ENCODE data around the gene SHD. TPM values are rescaled to one million over a fixed set of nuclear protein-coding genes. Genes with fewer than 3 reads are reported as not detected.

Gene SHD
- total RNA-seq, 4 donors from 2014 or later = 0.41 TPM; not detected in 3

DNA sequence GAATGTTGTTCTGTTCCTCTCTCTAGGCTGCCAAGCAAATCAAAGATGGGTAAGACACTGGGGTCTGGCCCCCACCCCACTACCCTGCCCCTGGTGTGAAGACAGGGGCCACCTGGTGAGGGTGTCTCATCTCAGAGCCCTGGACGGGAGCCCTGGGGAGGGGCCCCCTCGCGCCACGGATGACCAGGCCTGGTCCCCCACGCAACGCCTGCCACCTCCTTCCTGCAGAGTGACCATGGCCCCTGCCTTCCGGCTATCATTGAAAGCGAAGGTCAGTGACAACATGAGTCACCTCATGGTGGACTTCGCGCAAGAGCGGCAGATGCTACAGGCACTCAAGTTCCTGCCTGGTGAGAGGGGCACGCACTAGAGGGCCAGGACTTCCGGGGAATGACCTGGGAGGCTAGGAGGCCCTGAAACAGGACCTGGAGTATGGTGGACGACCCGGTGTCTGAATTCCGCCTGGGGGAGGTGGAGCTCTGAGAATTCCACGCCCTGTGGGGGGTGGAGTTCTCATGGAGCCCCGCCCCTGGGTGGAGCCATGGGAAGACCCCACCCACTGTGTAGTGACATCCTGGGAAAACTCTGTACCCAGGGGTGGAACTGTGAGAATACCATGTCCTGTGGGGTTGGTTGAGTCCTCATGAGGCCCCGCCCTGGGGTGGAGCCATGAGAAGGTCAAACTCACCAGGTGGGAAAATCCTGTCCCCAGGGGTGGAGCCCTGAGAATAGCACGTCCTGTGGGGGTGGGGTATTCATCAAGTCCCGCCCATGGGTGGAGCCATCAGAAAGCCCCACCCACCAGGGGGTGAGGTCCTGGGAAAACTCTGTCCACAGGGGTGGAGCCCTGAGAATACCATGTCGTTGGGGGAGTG is 31.4 kb downstream of the SHD start:
- TF ChIP-seq CTCF (IDR thresholded peaks at IDR 0.05) (no peak), POLR2A (IDR thresholded peaks at IDR 0.05) (no peak)
- no peak for DNase-seq
- Histone ChIP-seq H3K4me3 (no peak overlapping the region), H3K27ac (no peak overlapping the region), H3K36me3 (no peaks in the 10 kb centered on the region), H3K27me3 (no peaks in the 10 kb centered on the region), H3K9me3 (no peaks in the 10 kb centered on the region), H3K4me1 (no peaks in the 10 kb centered on the region)
- intact Hi-C loops (cut with DNase I; ENCODE audit: low total_unique reads) = no loop called here

DNA sequence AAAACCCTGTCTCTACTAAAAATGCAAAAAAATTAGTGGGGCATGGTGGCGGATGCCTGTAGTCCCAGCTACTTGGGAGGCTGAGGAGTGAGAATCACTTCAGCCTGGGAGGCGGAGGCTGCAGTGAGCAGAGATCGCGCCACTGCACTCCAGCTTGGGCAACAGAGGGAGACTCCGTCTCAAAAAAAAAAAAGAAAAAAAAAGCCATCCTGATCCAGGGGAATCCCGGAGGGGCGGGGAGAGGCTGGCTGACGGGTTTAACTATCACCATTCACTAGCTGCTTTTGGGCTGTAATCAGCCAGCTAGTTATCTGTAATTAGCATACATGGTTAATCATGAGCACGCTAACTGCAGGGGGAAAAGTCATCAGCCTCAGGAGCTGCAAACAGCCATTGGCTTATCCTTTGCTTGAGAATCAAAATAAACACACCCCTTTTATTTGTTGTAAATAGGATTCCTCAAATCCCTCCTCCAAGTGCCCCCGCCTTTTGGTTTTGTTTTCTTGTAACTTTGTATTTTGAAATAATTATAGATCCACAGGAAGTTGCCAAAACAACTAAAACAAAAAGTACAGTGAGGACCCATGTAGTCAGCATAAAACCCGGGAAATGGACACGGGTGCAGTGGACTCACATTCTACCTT is 34.9 kb downstream of the SHD start:
- H3K36me3 ChIP-seq = no peaks in the 10 kb centered on the region
- intact Hi-C loops (cut with DNase I; ENCODE audit: low total_unique reads) = no loop called here

DNA sequence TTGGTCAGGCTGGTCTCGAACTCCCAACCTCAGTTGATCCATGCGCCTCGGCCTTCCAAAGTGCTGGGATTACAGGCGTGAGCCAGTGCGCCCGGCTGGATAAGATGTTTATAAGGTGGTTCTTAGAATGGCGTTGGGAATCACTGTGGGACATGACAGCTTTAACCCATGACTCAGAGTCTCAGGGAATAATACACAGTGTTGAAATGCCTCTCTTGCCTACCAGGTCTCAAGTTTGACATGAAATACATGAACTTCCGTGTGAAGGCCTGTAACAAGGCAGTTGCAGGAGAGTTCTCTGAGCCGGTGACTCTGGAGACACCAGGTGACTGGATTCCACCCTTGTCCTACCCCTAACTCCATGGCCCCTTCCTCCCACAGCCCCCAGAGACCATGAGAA is 37.9 kb downstream of the SHD start:
- DNase-seq = no peak
- Histone ChIP-seq H3K27me3 (no peaks in the 10 kb centered on the region), H3K9me3 (no peaks in the 10 kb centered on the region), H3K4me1 (no peaks in the 10 kb centered on the region), H3K27ac (no peak overlapping the region), H3K4me3 (no peak overlapping the region), H3K36me3 (no peaks in the 10 kb centered on the region)
- intact Hi-C loops (cut with DNase I; ENCODE audit: low total_unique reads) = no loop called here
- TF ChIP-seq POLR2A (IDR thresholded peaks at IDR 0.05) = no peak
- no peak for TF ChIP-seq CTCF (IDR thresholded peaks at IDR 0.05)

More for the DNA sequence above, 34.9 kb downstream of the SHD start:
- TF ChIP-seq CTCF (IDR thresholded peaks at IDR 0.05) (no peak), POLR2A (IDR thresholded peaks at IDR 0.05) (no peak)
- Histone ChIP-seq H3K27me3 (no peaks in the 10 kb centered on the region), H3K4me1 (no peaks in the 10 kb centered on the region), H3K9me3 (no peaks in the 10 kb centered on the region), H3K4me3 (no peak overlapping the region), H3K27ac (no peak overlapping the region)
- no peak for DNase-seq

DNA sequence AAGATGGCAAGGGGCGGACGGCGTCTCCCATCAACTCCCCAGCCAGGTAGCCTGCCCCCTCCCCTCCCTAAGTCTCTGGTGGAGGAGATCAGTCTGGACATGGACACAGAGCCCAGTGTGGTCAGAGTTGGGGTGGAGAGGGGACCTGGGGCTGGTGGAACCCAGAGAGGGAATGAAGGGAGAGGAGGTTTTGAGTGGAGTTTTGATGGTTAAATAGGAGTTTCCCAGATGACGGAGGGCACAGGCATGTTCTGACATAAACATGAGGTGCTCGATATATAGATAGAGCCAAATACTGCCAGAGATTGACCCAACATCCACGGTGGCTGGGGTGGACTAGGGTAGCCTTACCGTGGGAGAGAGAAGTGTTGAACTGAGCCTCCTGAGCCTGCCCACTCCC is 39.4 kb downstream of the SHD start:
- no peak overlapping the region for H3K27ac ChIP-seq
- no peak overlapping the region for H3K4me3 ChIP-seq
- no peak for TF ChIP-seq CTCF (IDR thresholded peaks at IDR 0.05)
- TF ChIP-seq POLR2A (IDR thresholded peaks at IDR 0.05) = no peak
- no peaks in the 10 kb centered on the region for H3K9me3 ChIP-seq
- intact Hi-C loops (cut with DNase I; ENCODE audit: low total_unique reads) = no loop called here
- H3K27me3 ChIP-seq = no peaks in the 10 kb centered on the region
- no peaks in the 10 kb centered on the region for H3K36me3 ChIP-seq
- DNase-seq = no peak
- no peaks in the 10 kb centered on the region for H3K4me1 ChIP-seq

DNA sequence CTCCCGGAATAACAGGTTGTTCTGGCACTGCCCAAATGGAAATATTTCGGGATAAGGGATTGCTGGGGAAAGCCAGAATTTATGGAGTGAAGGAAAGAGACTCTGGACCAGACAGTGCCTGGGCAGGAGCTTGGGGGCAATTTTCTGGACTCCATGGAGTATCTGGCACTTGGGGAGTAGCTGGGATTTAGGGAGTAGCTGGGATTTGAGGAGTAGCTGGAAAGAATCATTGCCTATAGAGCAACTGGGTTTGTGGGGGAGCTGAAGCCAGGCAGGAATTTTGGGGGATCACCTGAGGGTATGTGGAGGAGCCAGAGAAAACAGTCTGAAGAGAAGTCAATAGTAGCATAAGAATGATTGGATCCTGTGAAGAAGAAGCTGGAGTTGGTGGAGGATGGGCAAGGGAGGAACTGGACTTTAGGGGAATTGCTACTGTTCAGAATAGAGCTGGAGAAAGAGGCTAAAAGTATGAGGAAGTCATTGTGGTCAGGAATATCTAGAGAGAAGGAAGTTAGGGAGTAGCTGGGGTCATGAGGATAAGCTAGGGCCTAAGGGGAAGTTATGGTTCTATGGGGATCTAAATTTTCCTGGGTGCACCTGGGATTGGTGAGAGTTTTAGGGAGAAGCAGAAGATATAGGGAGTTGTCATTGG is 40.1 kb downstream of the SHD start:
- no peak for TF ChIP-seq POLR2A (IDR thresholded peaks at IDR 0.05)
- no peak for TF ChIP-seq CTCF (IDR thresholded peaks at IDR 0.05)
- Histone ChIP-seq H3K36me3 (no peaks in the 10 kb centered on the region), H3K9me3 (no peaks in the 10 kb centered on the region), H3K27ac (no peak overlapping the region), H3K4me3 (no peak overlapping the region), H3K4me1 (no peaks in the 10 kb centered on the region), H3K27me3 (no peaks in the 10 kb centered on the region)
- no peak for DNase-seq
- intact Hi-C loops (cut with DNase I; ENCODE audit: low total_unique reads) = no loop called here

Data from uterus (tissue), 4 donors.